HG03175 (cell line): ENCODE results near the gene KICS2.
"Not testable (repeated sequence)": the region's sequence is repeated elsewhere in the genome, so short reads cannot be mapped to it uniquely, and the experiment has no call there.

Experiments used
- ATAC-seq: cut with Tn5 transposase; IDR thresholded peaks from one replicate; pipeline ENCODE4 v1.9.1; 2021; ENCODE audit warnings: mild to moderate bottlenecking, moderate library complexity; ENCODE audit not compliant: unreplicated experiment

The KICS2 gene

DNA sequence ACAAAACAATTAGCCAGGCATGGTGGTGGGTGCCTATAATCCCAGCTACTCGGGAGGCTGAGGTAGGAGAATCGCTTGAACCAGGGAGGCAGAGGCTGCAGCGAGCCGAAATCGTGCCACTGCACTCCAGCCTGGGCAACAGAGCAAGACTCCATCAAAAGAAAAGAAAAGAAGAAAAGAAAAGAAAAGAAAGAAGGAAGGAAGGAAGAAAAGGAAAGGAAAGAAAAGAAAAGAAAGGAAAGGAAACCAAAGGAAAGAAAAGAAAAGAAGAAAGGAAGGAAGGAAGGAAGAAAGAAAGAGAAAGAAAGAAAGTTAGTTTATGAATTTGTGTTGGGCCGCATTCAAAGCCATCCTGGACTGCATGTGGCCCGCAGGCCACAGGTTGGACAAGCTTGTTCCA, 4.5 kb downstream of the KICS2 start:
- ATAC-seq, result not testable (repeated sequence)

DNA sequence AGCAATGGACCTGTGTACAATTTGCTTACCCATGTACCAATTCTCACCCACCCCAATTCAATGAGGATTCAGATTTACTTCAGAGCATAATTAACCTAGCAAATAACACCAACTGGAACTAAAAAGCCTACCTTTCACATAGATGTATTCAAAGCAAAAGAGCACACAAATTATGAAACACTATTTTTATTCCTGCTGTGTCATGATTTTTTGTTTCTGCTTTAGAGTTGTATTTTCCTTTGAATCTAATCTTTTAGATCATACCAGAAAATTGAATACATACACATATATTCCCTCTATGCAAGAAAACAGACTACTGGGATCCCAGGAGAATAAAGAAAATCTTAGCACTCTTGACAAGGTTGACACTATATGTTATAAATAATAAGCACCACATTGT, 5.9 kb downstream of the KICS2 start:
- no peak for ATAC-seq

DNA sequence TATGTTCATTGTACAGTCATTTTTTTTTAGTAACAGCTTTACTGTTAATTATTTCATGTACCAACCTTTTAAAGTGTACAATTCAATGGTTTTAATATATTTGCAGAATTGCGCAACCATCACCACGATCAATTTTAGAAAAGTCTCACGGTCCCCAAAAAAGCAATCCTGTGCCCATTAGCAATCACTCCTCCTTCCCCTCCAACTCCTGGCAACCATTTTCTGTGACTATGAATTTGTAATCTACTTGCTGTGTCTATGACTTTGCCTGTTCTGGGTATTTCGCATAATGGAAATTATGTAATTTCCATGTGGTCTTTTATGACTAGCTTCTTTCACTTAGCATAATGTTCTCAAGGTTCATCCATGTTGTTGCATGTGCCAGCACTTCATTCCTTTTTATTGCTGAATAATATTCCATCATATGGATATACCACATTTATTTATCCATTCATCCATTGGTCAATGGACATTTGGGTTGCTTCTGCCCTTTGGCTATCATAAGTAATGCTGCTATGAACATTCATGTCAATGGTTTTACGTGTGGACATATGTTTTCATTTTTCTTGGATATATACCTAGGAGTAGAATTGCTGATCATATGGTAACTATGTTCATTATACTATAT, 9.9 kb downstream of the KICS2 start:
- no peak for ATAC-seq

DNA sequence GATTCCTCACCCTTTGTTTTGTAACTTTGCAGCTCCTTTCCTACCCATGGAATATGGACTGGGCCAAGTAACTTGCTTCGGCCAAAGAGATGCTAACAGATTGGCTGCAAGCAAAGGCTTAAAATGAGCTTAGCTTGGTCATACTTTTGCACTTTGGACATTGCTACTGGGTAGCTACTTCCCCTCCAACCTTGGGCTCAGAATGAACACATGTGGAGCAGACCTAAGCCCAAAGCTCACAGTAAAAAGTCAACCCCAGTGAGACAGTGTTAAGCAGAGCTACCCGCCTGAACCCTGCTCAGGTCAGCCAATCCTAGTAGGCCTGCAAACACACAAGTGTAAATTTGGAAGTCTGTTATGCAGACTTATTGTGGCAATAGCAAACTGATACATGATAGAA, 14.6 kb downstream of the KICS2 start:
- no peak for ATAC-seq

DNA sequence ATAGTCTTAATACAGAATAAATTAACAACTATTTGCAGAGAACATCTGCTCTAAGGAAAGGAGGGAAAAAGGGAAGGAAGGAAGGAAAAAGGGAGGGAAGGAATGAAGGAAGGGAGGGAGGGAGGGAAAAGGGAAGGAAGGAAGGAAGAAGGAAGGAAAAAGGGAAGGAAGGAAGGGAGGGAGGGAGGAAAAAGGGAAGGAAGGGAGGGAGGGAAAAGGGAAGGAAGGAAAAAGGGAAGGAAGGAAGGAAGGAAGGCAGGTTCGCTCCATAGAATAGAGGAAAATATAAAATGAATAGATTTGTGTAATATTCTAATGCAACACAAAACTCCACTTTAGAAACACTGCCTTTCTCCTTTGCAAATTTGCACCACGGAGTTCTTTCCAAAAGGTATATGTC, 16.6 kb downstream of the KICS2 start:
- ATAC-seq, result no peak

DNA sequence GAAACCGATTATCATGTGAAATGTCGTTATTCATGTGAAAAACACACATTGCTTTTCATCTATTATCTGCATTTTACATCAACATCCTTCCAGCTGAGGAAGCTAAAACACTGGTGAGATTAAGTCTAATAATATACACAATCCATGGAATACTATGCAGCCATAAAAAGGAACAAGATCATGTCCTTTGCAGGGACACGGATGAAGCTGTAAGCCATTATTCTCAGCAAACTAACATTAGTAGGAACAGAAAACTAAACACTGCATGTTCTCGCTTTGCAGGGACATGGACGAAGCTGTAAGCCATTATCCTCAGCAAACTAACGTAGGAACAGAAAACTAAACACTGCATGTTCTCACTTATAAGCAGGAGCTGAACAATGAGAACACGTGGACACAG, 18.3 kb downstream of the KICS2 start:
- ATAC-seq, result no peak

DNA sequence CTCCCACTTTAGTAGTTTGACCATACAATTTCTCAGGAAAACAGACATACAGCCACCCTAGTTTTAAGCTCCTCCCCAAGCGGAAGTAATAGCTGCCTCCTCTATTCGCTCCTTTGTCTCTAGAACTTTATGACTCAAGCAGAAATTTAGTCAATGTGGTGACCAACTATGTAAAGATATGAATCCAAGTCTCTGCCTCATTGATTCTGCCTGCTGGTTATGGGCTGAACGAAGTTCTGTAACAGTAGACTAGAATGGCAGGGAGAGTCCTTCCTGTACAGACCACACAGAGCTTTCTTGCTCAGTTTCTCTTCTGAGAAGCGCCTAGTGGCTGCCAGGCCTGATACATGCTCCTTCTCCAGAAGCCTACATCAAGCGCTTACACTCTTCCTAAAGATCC, 19.1 kb downstream of the KICS2 start:
- ATAC-seq, result no peak

DNA sequence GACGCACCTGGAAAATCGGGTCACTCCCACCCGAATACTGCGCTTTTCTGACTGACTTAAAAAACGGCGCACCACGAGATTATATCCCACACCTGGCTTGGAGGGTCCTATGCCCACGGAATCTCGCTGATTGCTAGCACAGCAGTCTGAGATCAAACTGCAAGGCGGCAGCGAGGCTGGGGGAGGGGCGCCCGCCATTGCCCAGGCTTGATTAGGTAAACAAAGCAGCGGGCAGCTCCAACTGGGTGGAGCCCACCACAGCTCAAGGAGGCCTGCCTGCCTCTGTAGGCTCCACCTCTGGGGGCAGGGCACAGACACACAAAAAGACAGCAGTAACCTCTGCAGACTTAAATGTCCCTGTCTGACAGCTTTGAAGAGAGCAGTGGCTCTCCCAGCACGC, 26.3 kb downstream of the KICS2 start:
- not testable (repeated sequence) for ATAC-seq

DNA sequence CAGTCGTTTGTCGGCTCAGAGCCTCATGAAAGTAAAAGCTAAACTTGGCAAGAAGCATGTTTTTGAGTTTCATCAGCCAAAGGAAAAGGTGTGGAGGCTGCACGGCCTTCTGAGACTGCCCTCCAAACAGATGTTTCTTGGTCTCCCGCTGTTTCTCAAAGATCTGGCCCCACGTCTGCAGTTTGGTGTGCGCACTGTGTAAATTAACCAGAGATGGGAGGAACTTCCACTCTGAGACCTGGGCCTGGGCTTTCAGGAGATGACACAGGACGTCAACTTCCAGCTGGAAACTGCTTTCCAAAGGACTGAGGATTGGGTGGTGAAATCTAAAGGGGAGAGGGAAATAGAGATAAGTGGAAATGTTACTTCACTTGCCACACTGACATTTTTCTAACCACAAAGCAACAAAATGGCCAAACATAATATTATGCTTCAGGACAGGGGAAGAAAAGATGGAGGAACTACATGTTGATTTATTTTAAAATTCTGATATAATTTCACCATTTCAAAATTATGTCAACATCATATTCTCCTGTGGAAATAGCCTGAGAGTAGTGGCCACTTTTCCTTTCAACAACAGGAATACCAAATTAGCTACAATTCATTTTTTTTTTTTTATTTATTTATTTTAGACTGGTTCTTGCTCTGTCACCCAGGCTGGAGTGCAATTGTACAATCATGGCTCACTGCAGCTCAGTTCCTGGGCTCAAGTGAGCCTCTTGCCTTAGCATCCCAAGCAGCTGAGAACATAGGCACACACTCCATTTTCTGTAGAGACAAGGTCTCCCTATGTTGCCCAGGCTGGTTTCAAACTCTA, 27.6 kb downstream of the KICS2 start:
- no peak for ATAC-seq

DNA sequence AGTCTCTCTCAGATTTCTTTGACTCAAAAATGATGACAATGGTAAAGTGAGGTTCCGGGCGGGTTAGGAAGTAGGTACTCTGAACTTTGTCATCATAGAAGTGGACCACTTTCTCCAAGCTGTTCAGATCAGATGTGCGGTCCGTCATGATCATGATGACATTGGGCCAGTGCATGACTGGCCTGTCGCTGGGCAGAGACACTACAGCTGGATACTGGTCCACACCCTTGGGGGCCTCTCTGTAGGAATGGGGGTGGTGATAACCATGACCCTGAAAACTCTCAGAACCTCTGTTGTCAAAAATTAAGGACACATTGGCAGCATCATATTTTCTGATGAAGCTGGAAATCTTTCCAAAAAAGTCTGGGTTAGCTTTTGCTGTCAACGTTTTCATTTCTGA, 28.2 kb downstream of the KICS2 start:
- no peak for ATAC-seq

DNA sequence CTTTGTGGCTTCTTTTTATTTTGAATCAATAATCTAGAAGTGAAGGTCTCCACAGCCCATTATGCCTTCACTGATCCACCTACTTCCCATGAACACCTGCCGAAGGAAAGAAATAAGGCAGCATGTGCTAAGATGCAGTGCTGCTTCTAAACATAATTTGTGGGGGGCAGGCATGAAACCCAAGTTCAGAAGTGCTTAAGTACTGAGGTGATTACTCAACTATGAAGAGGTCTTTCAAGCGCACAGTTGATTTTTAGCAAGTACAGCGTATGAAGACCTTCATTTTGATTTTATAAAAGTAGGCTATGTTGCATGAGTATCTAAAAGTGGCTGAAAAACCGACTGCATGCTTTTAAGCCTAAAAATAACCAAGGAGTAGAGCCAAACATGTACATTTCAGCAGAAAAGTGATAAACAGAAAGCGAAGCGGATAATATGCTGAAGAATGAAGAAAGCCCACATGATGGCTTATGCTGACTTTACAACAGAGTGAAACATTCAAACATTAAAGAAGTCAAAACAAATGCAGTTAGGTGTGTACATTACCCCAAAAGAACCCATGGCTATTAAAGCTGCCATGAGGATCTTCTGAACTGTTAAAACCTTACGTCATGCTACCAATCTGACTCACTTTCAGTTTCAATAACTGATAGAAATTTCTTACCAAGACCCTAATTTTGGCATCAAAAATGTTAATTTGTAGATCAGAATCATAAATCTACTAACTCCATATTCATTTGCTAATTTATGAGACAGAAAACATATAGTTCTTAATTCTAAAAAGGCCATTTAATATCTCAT, 29.3 kb downstream of the KICS2 start:
- ATAC-seq, result peak; percentile 93

DNA sequence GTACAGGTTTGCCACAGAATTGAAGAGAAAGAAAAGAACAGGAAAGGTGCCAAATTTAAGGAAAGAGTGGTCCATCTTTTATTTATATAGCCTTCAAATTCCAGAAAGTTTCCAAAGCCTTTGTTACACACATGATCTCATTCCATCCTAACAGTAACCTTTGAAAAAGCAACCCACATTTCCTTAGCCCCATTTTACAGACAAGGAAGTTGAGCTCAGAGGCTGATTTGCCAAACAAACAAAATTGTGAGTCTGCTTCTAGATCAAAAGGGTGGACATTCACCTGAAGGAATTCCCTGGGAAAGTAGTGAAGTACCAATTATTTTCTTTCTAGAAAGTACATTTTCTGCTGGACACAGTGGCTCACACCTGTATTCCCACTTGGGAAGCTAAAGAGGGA, 32.0 kb downstream of the KICS2 start:
- ATAC-seq, result no peak

DNA sequence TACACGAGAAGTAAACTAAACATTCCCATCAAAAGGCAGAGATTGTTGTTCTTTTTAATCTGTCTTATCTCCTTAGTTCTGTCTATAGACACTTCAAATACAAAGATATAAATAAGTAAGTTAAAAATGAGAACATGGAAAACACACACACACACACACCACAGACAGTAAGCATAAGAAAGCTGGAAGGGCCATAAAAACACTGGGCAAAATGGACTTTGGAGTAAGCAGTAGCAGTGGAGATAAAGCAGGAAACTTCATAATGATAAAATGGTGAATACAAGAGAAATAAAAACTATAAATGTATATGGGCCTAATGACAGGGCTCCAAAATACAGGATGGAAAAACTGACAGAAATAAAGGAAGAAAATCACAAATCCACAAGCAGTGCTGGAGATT, 32.6 kb downstream of the KICS2 start:
- ATAC-seq, result no peak

DNA sequence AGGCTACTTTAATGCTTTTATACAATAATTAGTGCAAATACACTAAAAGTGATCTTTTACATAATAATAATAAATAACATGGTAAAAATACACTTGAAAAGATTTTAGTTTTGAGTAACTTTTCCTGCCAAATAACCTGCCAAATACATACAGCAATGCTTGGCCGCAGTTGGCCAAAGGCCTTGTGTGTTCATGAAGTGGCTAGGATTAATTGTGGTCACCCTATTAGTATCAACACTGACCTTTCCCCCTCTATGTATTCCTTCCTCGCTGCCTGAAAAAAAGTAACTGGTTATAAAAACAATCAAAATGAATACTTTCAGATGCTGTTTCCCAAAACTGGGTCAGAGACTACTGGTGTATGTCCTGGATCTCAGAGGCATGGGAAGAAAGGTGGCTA, 34.3 kb downstream of the KICS2 start:
- ATAC-seq, result no peak

DNA sequence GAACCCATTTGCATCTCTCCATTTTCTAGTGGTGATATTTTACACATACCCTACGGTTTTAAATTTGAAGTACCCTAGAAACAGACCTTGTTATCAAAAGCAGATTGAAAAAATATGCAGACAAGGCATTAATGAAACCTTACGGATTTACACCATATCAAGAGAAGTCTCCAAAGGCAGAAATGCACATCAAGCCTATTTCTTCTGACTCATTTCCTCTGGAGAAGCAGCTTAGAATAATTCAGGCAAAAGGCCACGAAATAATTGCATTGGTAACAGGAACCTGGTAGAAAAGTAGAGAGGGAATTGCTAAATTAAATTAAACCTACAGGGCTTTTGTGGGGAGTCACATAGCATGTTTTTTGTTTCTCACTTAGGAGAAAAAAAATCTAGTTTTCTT, 34.7 kb downstream of the KICS2 start:
- no peak for ATAC-seq

DNA sequence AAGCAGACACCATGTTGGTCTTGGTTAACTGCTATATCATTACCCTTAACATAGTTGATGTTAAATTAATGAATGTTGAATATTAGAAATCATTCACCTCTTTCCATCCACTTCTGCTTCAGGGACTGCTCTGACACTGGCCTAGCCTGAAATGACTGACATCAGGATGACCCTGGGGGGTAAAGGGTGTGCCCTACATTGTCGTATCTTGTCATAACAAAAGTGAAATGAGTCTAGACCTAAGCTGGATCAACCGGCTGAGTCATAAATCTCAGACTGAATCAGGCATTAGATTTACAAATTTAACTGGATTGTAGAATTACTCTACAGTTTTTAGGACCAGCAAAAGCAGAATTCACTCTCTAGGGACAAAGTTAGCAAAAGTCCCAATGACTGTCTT, 35.3 kb downstream of the KICS2 start:
- peak; percentile 98 for ATAC-seq

DNA sequence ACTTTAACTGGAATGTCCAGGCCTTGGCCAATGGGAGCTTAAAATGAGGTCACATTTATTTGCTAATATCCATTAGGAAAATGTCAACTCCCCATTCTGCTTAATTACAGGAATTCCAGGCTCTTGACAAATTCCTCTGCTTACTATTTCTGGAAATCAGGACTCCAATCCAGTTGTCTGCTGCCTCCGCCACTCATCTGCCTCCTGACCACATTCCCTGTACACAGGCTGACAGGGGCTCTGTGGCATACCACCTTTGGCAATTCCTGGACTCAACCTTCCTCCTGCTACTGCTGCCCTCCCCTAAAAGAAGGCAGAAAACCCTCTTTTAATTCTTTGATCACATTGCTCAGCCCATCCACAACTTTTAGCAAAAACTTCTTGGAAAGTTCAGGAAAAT, 37.9 kb downstream of the KICS2 start:
- no peak for ATAC-seq

DNA sequence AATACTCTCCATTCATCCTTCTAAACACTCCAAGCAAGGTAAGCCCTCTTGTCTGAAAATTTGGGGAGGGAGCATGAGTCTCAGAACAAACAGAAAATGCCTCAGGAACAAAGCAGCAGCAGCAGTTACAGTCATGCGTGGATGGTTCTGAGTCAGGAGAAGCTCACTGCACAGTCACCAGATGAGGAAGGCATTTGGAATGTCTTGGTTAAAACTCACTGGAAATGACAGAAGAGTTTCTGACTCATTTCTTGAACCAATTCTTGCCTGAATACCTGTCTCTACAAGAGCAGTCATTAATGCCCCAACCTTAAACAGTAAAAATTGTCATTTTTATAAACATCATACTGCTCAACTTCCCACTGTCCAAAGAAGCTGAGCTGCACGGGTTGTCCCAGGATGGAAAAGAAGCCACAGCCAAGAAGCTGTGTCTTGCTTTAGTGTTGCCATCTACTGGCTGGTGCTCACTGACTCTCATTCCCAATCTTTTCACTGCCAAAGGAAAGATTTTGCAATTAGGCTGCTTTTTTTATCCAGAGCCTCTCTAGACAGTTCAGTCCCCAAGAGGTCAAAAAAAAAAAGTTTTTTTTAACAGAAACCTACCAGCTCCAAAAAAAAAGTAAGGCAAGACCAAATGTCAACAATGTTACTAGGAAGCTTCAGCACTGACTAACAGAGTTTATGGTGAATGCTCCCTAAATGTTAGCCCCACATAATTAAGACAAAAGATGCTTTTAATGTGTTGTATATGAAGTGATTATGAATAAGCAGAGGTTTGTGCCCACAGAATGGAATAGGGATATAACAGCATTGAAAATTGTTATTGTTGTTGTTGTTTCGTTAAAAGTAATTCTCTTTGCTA, 40.4 kb downstream of the KICS2 start:
- ATAC-seq, result no peak

DNA sequence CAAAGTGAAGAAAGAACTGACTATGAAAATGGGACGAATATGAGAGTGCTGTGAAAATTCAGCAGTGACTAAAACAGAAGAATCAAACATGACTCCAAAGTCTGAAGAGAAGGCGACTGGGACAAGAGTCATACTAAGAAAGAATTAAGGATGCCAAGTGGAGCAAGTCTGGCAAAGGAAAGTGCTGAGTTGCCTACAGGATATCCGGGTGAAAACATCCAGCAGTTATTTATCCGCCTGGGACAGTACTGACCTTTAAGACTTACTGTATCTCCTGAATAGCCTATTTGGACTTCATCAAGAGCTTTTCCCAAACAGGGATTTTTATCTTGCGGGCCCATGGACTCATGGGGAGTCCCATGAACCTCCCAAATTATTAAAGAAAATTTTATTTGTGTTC, 41.1 kb downstream of the KICS2 start:
- ATAC-seq, result no peak

DNA sequence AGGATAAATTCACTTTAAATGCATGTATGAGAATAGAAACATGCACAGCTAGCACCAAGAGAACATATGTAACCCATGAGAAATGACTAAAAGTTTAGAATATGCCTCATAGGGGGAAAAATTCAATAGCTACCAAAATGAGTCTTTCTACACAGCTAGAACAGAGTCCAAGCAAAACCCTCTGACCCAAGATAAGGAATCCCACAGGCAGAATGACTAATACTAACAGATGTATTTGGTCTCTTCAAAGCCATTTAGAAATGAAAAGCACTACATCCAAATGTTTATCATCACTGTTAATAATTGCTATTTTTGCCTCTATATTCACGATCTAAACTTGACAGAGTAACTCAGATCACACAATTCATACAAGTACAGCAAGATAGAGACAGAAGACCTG, 44.0 kb downstream of the KICS2 start:
- no peak for ATAC-seq

DNA sequence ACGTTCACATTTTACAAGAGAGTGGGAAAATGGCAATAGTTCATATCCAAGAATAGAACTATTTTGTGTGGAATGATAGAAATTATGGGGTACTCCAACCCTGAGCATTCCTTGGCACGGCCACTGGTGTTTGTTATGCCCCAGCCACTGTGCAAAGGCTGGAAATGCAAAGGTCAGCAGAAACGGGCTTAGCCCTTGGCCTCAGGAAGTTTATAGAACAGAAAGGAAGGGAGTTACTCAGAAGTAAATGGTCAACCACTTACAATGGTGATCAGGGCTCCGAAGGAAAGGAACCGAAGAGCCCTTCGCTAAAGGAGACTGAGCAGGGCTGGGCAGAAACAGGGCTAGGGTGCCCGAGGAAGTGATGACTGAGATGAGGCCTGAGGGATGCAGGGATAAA, 45.1 kb downstream of the KICS2 start:
- no peak for ATAC-seq
